Putamen (tissue), 1 donor: Measurements from ENCODE around the gene FRS3.
"Not testable (repeated sequence)": the region's sequence is repeated elsewhere in the genome, so short reads cannot be mapped to it uniquely, and the experiment has no call there.

Experiments used
- DNase-seq: peaks from one replicate; pipeline ENCODE4 v3.0.0-alpha.2; 2016; ENCODE audit warnings: low spot score

Gene FRS3

GRCh38 chr6:41768545-41769308 lies 11.0 kb downstream of the FRS3 start:
- DNase-seq, result no peak

GRCh38 chr6:41767112-41767833 lies 12.4 kb downstream of the FRS3 start:
- DNase-seq, result no peak

GRCh38 chr6:41766043-41766664 lies 13.5 kb downstream of the FRS3 start:
- not testable (repeated sequence) for DNase-seq

- no peak for DNase-seq
Observed at GRCh38 chr6:41763470-41763869, 16.2 kb downstream of the FRS3 start.

GRCh38 chr6:41759905-41760579 lies 19.7 kb downstream of the FRS3 start:
- DNase-seq, result no peak

- DNase-seq, result no peak
Observed at GRCh38 chr6:41759106-41759904, 20.4 kb downstream of the FRS3 start.

- no peak for DNase-seq
Observed at GRCh38 chr6:41758641-41759035, 21.1 kb downstream of the FRS3 start.

- DNase-seq, result no peak
Observed at GRCh38 chr6:41757931-41758640, 21.6 kb downstream of the FRS3 start.

- DNase-seq, result no peak
Observed at GRCh38 chr6:41757271-41757670, 22.4 kb downstream of the FRS3 start.

- DNase-seq, result no peak
Observed at GRCh38 chr6:41756354-41756753, 23.3 kb downstream of the FRS3 start.

- no peak for DNase-seq
Observed at GRCh38 chr6:41755895-41756294, 23.8 kb downstream of the FRS3 start.

GRCh38 chr6:41750374-41750773 lies 29.3 kb downstream of the FRS3 start:
- no peak for DNase-seq

- DNase-seq, result no peak
Observed at GRCh38 chr6:41748542-41748941, 31.2 kb downstream of the FRS3 start.

- DNase-seq, result no peak
Observed at GRCh38 chr6:41748102-41748477, 31.6 kb downstream of the FRS3 start.

GRCh38 chr6:41747256-41748101 lies 32.2 kb downstream of the FRS3 start, which contains the start of gene PGC:
TSS of gene PGC (minus strand) at chr6:41747397. CDS start at chr6:41747334, 63 bp downstream.
- no peak for DNase-seq

GRCh38 chr6:41746107-41746506 lies 33.6 kb downstream of the FRS3 start:
- DNase-seq, result no peak

- no peak for DNase-seq
Observed at GRCh38 chr6:41744236-41744787, 35.4 kb downstream of the FRS3 start.

- DNase-seq, result no peak
Observed at GRCh38 chr6:41743406-41744235, 36.1 kb downstream of the FRS3 start.
